Hematopoietic multipotent progenitor cell treated with erythropoietin and hydrocortisone succinate and interleukin-3 and kit ligand, for 17 days (in vitro differentiated cells): ENCODE data around the gene VPS25.
"Not testable (repeated sequence)": the region's sequence is repeated elsewhere in the genome, so short reads cannot be mapped to it uniquely, and the experiment has no call there.

ENCODE experiments used
- DNase-seq: peaks from one replicate; pipeline ENCODE4 v3.0.0-alpha.2; 2015; ENCODE audit warnings: low spot score

The VPS25 gene

DNA sequence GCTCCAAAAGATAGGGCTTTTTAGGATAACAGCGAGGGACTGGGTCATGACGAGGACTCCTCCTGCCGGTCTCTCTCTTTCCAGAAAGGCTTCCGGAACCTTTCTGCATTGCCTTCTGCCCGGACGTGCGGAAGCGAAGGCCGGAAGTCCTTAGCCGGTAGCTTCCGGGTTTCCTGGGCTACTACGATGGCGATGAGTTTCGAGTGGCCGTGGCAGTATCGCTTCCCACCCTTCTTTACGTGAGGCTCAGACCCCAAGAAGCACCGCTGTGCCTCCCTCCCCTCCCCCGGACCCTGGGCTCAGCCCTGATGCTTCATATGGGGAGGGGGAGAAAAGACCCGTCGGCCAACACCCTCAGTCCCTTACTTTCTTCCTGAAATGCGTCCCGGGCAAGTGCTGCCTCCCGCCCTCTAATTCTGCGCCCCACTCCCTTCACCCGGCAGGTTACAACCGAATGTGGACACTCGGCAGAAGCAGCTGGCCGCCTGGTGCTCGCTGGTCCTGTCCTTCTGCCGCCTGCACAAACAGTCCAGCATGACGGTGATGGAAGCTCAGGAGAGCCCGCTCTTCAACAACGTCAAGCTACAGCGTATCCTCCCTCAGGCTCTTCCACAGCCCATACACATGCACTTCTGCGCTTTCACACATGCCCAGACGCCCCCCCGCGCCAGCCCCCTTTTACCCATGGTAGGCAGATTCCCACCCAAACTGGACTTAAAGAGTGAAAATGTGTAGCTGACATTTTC lies at the start of gene VPS25:
VPS25 (plus strand) TSS at position 160 of the 746 bp plus-strand sequence; CDS start at position 187, 27 bp downstream.
- DNase-seq: peak; percentile 88

DNA sequence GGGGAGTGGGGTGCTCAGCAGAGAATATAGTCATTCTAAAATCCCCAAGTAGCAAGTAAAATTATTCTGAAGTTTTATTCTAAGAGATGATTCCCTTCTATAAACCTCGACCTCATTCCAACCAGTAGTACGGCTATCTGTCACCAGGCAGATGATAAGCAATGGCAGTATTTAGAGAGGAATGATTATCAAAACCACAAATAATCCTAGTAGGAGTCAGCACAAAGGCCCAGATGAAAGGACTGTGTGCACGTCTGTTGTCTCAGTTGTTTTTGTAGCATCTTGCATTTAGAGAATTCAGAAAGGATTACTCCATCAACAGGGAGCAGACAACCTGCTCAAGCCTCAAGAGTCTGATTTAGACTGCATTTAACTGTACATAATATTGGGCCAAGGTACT lies 49.6 kb upstream of the VPS25 start:
- DNase-seq: no peak

DNA sequence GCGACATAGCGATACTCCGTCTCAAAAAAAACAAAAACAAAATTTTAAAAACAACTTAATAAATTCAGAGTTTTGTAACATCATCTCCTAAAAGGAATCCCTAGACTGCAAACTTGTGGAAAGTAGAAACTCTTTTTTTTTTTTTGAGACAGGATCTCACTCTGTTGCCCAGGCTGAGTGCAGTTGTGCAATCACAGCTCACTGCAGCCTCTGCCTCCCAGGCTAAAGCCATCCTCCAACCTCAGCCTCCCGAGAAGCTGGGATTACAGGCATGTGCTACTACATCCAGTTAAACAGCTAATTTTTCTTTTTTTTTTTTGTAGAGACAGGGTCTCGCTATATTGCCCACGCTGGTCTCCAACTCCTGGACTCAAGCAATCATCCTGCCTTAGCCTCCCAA lies 48.1 kb upstream of the VPS25 start:
- no peak for DNase-seq

DNA sequence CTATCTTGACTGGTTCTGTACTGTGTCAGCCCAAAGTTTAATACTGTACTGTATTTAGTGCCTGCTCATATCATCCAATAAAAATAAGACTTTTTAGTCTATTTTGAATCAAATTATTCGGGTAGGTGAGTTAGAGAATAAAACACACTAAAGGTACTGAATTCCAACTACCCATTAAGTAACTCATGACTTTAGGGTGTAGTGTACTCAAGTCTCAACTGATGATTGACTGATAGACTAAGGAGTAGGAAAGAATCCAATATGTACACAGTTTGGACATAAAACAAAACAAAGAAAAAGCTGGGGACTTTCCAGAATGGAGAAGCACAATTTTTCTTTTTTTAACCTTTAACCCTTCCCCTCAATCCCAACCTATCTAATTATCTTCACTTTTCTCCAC lies 32.5 kb upstream of the VPS25 start:
- DNase-seq: peak; percentile 17

- DNase-seq: not testable (repeated sequence)
Measured at GRCh38 chr17:42742916-42743315, 30.3 kb upstream of the VPS25 start.

- peak; percentile 58 for DNase-seq
Measured at GRCh38 chr17:42743595-42744282, 29.5 kb upstream of the VPS25 start.

GRCh38 chr17:42744283-42744805 lies 28.9 kb upstream of the VPS25 start:
- peak; percentile 88 for DNase-seq

- peak; percentile 95 for DNase-seq
Measured at GRCh38 chr17:42744806-42745617, 28.2 kb upstream of the VPS25 start, which contains the start of gene EZH1. Gene EZH1, minus strand, starts transcription at chr17:42745040. Its CDS starts 16,099 bp downstream, at chr17:42728941.

DNA sequence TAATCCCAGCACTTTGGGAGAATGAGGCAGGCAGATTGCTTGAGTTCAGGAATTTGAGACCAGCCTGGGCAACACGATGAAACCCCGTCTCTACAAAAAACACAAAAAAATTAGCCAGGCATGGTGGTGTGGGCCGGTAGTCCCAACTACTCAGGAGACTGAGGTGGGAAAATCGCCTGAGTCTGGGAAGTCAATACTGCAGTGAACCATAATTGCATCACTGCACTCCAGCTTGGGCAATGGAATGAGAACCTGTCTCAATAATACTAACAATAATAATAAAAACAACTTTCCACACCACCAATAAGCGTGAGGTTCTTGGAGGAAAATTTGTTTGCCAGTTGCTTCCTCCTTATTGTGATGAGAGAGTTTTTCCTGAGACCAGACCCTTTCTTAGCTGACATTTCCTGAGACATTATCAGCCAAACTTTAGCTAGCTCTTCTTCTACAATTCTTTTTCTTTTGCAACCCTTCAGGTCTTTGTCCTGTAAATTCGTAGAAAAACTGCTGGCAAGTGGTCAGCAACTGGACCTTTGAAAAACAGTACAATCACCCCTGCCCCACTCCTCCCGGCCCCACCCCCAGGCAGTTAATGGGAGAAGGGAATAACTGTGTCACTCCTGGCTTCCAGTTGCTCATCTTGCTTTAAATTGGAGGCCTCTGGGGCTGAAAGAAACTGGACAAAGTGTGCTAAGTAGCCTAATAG lies 24.9 kb upstream of the VPS25 start:
- no peak for DNase-seq

DNA sequence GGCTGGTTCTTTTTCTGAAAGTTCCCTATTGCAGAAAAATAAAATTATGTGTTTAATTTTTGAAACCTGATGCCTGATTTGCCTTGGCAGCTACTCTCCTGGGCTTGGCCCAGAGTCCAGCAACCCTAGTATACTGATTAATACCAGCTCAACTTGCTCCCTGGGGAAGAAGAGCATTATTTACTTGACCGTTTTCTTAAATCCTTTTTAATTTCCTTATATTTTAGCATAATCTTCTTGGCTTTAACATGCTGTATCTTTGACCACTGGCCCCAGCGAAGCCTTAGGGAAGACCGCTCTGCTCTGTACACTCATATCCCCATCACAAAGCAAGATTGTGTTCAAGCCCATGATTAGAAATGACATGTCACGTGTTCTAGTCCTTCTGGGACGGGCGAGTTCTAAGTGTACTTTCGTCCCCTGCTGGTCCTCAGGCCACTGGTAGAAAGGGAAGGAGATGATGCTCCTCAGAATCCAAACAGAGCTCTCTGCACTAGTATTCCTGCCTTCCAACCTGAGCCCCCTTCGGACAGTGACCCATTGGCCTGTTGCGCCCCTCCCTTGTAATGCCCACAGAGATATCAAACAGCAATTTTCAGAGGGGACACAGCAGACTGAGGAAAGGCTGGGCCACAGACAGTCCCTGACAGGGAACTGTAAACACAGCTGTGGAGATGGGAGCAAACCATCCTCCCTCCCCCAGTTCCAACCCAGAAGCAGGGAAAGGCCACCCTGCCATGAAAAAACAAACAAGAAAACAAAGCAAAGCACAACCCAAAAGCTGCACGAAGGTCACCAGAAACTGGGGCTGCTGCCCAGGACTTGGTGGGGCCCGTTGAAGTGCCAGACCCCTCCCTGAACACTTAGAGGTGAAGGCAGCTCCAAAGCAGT lies 24.1 kb upstream of the VPS25 start:
- no peak for DNase-seq

GRCh38 chr17:42750739-42751344 lies 22.4 kb upstream of the VPS25 start:
- DNase-seq: no peak

DNA sequence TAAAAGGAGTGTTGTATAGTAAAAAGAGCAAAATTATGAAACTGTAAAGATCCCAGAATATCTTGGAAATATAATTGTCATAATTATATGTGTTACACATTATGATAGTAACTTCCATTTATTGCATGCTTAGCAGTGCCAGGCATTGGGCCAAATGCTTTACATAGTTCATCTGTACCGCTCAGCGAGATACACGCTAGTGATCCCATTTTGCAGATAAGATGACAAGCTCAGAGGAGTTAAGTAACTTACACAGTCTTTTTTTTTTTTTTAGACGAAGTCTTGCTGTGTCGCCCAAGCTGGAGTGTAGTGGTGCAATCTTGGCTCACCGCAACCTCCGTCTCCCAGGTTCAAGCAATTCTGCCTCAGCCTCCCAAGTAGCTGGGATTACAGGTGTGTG lies 21.6 kb upstream of the VPS25 start:
- DNase-seq: no peak

DNA sequence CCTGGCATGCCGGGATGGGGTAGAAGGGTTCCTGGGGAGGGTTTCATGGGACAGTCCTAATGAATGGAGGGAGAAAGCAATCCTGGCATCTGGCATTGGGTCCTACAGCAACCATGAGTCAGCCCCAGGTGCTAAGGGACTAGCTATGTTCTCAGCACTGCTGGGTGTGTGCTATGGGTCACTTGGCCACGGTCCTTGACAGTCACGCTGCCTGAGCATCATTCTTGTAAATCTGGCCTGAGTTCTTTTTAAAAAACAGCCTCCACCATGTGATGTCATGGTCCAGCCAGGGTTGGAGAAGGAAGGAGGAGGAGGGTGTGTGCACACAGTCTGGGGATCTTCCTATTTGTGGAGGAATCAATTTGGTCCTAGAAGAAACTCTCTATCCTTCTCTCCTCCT lies 18.5 kb upstream of the VPS25 start:
- DNase-seq: no peak

DNA sequence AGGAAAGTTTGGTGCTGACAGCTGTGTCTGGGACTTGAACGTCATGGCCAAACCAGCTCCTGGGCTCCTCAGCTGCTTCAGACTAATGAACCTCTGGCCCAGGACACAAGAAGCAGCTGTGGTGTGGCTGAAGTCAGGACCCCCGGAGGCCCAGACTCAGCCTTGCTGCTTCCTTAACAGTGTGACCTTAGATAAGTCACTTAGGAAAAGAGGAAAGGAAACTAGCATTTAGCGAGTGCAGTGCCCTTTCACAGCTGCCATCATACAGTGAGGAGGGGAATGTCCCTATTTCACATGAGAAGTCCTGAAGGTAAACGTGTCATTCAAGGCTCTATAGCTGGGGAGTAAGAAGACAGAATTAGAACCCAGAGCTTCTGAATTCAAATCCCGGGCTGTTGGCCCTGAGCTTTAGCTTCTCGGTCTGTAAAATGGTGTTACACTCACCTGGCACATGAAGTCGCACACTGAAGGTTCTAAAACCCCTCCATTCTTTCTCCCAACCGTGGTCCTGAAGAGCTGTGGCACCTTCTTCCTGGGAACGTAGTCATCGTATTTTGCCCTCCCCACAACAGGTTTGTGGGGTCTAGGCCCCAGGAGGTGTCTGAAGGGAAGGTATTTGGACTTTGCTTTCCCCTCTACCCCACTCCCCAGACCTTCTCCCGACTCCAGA lies 13.1 kb upstream of the VPS25 start:
- no peak for DNase-seq

- DNase-seq: no peak
Measured at GRCh38 chr17:42760652-42761581, 12.3 kb upstream of the VPS25 start, which contains the start of gene RAMP2. Gene RAMP2, plus strand, starts transcription at chr17:42761227. Its CDS starts 35 bp downstream, at chr17:42761262.

DNA sequence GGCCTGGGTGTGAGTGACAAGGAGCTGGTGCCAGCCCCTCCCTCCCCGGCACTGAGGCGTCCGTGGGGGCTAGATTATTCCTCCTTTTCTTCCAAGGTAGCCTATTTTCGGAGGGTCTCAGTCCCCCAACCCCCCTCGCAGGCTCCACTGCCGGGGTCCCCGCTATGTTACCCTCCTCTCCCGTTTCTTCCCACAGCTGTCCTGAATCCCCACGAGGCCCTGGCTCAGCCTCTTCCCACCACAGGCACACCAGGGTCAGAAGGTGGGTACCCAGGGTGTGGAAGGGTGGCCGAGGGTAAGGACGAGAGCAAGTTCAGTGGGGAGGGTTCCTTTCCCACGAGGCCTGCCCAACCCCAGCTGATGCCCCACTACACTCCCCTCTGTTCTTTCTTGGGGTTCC lies 11.6 kb upstream of the VPS25 start:
- no peak for DNase-seq

DNA sequence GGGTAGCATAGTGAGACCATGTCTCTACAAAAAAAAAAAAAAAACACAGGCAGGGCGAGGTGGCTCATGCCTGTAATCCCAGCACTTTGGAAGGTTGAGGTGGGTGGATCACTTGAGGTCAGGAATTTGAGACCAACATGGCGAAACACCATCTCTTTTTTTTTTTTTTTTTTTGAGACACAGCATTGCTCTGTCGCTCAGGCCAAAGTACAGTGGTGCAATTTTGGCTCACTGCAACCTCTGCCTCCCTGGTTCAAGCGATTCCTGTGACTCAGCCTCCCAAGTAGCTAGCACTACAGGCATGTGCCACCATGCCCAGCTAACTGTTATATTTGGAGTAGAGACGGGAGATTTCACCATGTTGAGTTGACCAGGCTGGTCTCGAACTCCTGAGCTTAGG lies 7.1 kb upstream of the VPS25 start:
- no peak for DNase-seq

GRCh38 chr17:42767512-42767911 lies 5.7 kb upstream of the VPS25 start:
- no peak for DNase-seq
